ENCODE measurements around the gene MRPL55. TPM values are rescaled to one million over a fixed set of nuclear protein-coding genes. Genes with fewer than 3 reads are reported as not detected.
A peak's percentile ranks its signal among the peaks of the same experiment; 100 is the strongest.

Gene MRPL55
- total and polyA plus RNA-seq, 2 of the 13 experiments (the other 11 are each of a cell fraction or from before 2014, with no cell fraction given): 58.6 to 92.9 TPM

GRCh38 chr1:228114827-228115226, 5.7 kb upstream of the MRPL55 start:
- H3K9me3 ChIP-seq (ENCODE audit: low read length): peaks cover 21% of the 10 kb centered on the region
- intact Hi-C loops (cut with micrococcal nuclease; ENCODE audit: unreplicated experiment): no loop called here
- in situ Hi-C loops (cut with HindIII; ENCODE audit: extremely low pct_ligation_motif_present, low pct_unique_long_range_greater_than_20kb): no loop called here
- WGBS (ENCODE audit: low lambda C conversion rate): 22% methylated on average over 3 of the region's 3 CpGs
- H3K4me3 ChIP-seq (replicated peaks in 1 of 3; ENCODE audit: insufficient read depth in 1 of 3, low read depth in 2 of 3, low read length in 3 of 3): no peak overlapping the region
- H3K9ac ChIP-seq (ENCODE audit: insufficient read depth, low read depth, low read length): no peak overlapping the region
- POLR2A ChIA-PET: interaction anchor here (0.9 to 2.6 kb wide), 2 partner anchors 16 to 51 kb away, joined by 3 to 8 read pairs; partner anchors contain the start of gene IBA57
- peak overlapping the region; percentile 9; the same call in 1 of the 2 replicates for H3K4me2 ChIP-seq (ENCODE audit: low read depth, low read length)
- no TSS peak for BruUV-seq (replicated peaks)
- no peak for ATAC-seq
- H3K4me1 ChIP-seq (ENCODE audit: insufficient read depth, low read length): peaks cover 34% of the 10 kb centered on the region
- CTCF ChIA-PET (ENCODE audit: low intra/inter-chr PET ratio, low total read pairs): no interaction called here
- FAIRE-seq: peak; percentile 59
- H3K27me3 ChIP-seq (ENCODE audit: control insufficient read depth in 1 of 2, insufficient read depth in 2 of 2, low read length in 2 of 2): no peaks in the 10 kb centered on the region; a peak in 1 of 5 replicates
- H3K27ac ChIP-seq (ENCODE audit: extremely low read length, insufficient read depth, low read length): no peak overlapping the region
- DNase-seq (ENCODE audit: low spot score): peak; percentile 54
- H2AFZ ChIP-seq (ENCODE audit: low read length): no peak overlapping the region
- H3K36me3 ChIP-seq (replicated peaks in 1 of 2; ENCODE audit: control insufficient read depth in 1 of 2, insufficient read depth in 2 of 2, low read length in 2 of 2): no peaks in the 10 kb centered on the region
- H3K79me2 ChIP-seq (ENCODE audit: insufficient read depth, low read length): no peaks in the 10 kb centered on the region
- H4K20me1 ChIP-seq (ENCODE audit: insufficient read depth, low read length): no peaks in the 10 kb centered on the region
- peak; percentile 56; the same call in 1 of the 2 replicates for TF ChIP-seq SAP130 (CRISPR knock-in tag; IDR thresholded peaks at IDR 0.05; ENCODE audit: low read depth)
- no peak for TF ChIP-seq LRRFIP1 (CRISPR knock-in tag; conservative IDR thresholded peaks at IDR 0.05)
- no peak for TF ChIP-seq ZGPAT (CRISPR knock-in tag; IDR thresholded peaks at IDR 0.05)
- TF ChIP-seq ZNF672 (CRISPR knock-in tag; IDR thresholded peaks at IDR 0.05): no peak
- no peak for TF ChIP-seq DPF2 (CRISPR knock-in tag; IDR thresholded peaks at IDR 0.05; ENCODE audit: borderline replicate concordance, low read depth)
- TF ChIP-seq E2F5 (CRISPR knock-in tag; conservative IDR thresholded peaks at IDR 0.05): no peak
- no peak for TF ChIP-seq ZNF782 (CRISPR knock-in tag; IDR thresholded peaks at IDR 0.05; ENCODE audit: borderline replicate concordance)
- TF ChIP-seq RARA (CRISPR knock-in tag; IDR thresholded peaks at IDR 0.05): peak; percentile 86
- no peak for TF ChIP-seq ZNF609 (CRISPR knock-in tag; IDR thresholded peaks at IDR 0.05; ENCODE audit: borderline replicate concordance)
- TF ChIP-seq HNRNPL (IDR thresholded peaks at IDR 0.05; ENCODE audit: low read depth, low read length): no peak
- TF ChIP-seq NR2C2 (CRISPR knock-in tag; IDR thresholded peaks at IDR 0.05; ENCODE audit: borderline replicate concordance): peak; percentile 36; the same call in 1 of the 2 replicates

Data from HepG2 (cell line).